ENCODE measurements around the gene PSTPIP1.

Gene PSTPIP1

DNA sequence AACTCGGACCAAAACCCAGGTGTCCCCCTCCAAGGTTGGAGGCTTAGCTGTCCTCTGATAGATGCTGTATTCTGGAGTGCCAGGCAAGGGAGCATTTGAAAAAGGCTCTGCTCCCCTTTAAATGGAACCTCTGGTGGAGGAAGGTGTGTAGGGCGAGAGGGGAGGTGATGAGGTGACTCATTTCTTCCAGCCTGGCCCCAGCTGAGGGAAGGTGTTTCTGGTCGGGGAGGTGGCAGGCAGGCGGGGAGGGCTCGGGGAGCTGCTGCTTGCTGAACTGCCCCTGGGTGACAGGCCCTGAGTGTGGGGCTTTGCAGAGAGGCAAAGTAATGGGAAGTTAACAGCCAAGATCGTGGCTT is 18.8 kb downstream of the PSTPIP1 start:
- no peak for TF ChIP-seq SIN3A (IDR thresholded peaks at IDR 0.05; ENCODE audit: borderline replicate concordance, insufficient read depth, low read length)
- TF ChIP-seq POLR2AphosphoS5 (IDR thresholded peaks at IDR 0.05; ENCODE audit: low read depth, low read length), result no peak
- TF ChIP-seq, protein P1, sequence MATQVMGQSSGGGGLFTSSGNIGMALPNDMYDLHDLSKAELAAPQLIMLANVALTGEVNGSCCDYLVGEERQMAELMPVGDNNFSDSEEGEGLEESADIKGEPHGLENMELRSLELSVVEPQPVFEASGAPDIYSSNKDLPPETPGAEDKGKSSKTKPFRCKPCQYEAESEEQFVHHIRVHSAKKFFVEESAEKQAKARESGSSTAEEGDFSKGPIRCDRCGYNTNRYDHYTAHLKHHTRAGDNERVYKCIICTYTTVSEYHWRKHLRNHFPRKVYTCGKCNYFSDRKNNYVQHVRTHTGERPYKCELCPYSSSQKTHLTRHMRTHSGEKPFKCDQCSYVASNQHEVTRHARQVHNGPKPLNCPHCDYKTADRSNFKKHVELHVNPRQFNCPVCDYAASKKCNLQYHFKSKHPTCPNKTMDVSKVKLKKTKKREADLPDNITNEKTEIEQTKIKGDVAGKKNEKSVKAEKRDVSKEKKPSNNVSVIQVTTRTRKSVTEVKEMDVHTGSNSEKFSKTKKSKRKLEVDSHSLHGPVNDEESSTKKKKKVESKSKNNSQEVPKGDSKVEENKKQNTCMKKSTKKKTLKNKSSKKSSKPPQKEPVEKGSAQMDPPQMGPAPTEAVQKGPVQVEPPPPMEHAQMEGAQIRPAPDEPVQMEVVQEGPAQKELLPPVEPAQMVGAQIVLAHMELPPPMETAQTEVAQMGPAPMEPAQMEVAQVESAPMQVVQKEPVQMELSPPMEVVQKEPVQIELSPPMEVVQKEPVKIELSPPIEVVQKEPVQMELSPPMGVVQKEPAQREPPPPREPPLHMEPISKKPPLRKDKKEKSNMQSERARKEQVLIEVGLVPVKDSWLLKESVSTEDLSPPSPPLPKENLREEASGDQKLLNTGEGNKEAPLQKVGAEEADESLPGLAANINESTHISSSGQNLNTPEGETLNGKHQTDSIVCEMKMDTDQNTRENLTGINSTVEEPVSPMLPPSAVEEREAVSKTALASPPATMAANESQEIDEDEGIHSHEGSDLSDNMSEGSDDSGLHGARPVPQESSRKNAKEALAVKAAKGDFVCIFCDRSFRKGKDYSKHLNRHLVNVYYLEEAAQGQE (IDR thresholded peaks at IDR 0.05; ENCODE audit: insufficient read depth in 1 of 2, low read depth in 2 of 2, low read length in 2 of 2), result no peak
- no peak for TF ChIP-seq TAF1 (IDR thresholded peaks at IDR 0.05; ENCODE audit: borderline replicate concordance, insufficient read depth, low read length)
- TF ChIP-seq FOXP2 (optimal IDR thresholded peaks at IDR 0.05; ENCODE audit: borderline replicate concordance, extremely low read depth, extremely low read length, insufficient read depth), result no peak

GRCh38 chr15:77014132-77015081 is 19.5 kb downstream of the PSTPIP1 start:
- TF ChIP-seq TAF1 (IDR thresholded peaks at IDR 0.05; ENCODE audit: borderline replicate concordance, insufficient read depth, low read length) (no peak), POLR2AphosphoS5 (IDR thresholded peaks at IDR 0.05; ENCODE audit: low read depth, low read length) (no peak), FOXP2 (optimal IDR thresholded peaks at IDR 0.05; ENCODE audit: borderline replicate concordance, extremely low read depth, extremely low read length, insufficient read depth) (no peak), SIN3A (IDR thresholded peaks at IDR 0.05; ENCODE audit: borderline replicate concordance, insufficient read depth, low read length) (no peak)
- TF ChIP-seq, protein P1 (IDR thresholded peaks at IDR 0.05; ENCODE audit: insufficient read depth in 1 of 2, low read depth in 2 of 2, low read length in 2 of 2), result no peak

DNA sequence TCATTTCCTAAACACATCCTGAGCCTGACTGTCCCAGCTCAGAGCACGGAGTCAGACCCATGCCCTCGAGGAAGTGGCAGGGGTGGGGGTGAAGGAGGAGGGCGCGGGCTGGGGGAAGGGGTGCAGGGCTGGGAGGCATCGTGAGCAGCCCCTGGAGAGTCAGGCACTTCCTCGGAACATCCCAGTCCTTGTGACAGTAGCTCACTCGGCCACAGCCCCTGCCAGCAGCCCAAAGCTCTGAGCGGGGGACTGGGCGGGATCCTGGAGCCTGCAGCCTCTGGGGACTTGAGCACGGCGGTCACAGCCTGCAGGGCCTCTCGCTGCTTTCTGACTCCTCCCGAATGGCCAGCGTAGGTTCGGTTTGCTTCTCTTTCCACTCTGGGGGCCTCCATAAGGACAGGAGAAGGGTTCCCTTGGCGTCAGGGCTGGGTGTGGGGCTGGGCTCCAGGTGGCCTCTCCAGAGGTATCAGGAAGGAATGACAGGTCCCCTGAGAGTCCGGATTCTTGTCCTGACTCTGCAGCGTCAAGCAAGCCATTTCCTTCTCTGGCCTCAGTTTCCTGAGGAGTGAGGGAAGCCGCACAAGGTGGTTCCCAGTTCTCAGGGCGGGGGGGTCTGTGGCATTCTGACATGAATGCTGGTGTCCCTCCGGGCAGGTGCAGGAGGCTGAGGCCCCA is 20.9 kb downstream of the PSTPIP1 start:
- TF ChIP-seq SIN3A (IDR thresholded peaks at IDR 0.05; ENCODE audit: borderline replicate concordance, insufficient read depth, low read length) (no peak), FOXP2 (optimal IDR thresholded peaks at IDR 0.05; ENCODE audit: borderline replicate concordance, extremely low read depth, extremely low read length, insufficient read depth) (no peak), TAF1 (IDR thresholded peaks at IDR 0.05; ENCODE audit: borderline replicate concordance, insufficient read depth, low read length) (no peak), POLR2AphosphoS5 (IDR thresholded peaks at IDR 0.05; ENCODE audit: low read depth, low read length) (no peak)
- TF ChIP-seq, protein P1 (IDR thresholded peaks at IDR 0.05; ENCODE audit: insufficient read depth in 1 of 2, low read depth in 2 of 2, low read length in 2 of 2), result no peak

DNA sequence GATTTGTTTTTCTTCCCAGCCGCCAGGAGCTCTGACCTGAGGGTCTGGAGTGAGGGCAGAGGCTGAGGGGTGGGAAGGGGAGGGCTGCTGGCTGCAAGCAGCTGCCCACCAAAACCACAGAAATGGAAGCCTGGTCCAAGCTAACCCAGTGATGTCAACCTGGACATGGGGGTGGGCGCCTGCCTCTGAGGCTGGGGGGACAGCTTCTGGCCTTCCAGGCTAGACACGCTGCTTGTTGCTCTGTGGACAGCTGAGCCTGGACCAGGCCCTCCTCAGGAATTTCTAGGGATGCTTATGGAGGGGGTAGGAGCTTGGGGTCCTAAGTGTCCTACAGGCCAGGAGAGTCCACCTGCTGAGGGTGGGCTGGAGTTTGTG is 21.4 kb downstream of the PSTPIP1 start:
- no peak for TF ChIP-seq SIN3A (IDR thresholded peaks at IDR 0.05; ENCODE audit: borderline replicate concordance, insufficient read depth, low read length)
- no peak for TF ChIP-seq FOXP2 (optimal IDR thresholded peaks at IDR 0.05; ENCODE audit: borderline replicate concordance, extremely low read depth, extremely low read length, insufficient read depth)
- TF ChIP-seq, protein P1 (IDR thresholded peaks at IDR 0.05; ENCODE audit: insufficient read depth in 1 of 2, low read depth in 2 of 2, low read length in 2 of 2), result no peak
- no peak for TF ChIP-seq POLR2AphosphoS5 (IDR thresholded peaks at IDR 0.05; ENCODE audit: low read depth, low read length)
- TF ChIP-seq TAF1 (IDR thresholded peaks at IDR 0.05; ENCODE audit: borderline replicate concordance, insufficient read depth, low read length), result no peak
